Stimulated activated naive CD8-positive, alpha-beta T cell treated with anti-CD3 and anti-CD28 coated beads, Interleukin-15, amount 100 ng/mL, for 72 hours (primary cell): Measurements from ENCODE around the gene NRXN3.

Source experiments
- ATAC-seq: fragments of 150-1000 bp; cut with Tn5 transposase; 2 replicates; pipeline ENCODE4 v1.10.0; 2021; ENCODE audit warnings: mild to moderate bottlenecking, moderate library complexity
- DNase-seq, 2 donors: peaks; one replicate each; pipeline ENCODE4 v3.0.0; 2021 to 2022
- H3K27ac Mint-ChIP-seq, 2 donors: one replicate each; pipeline ENCODE4 v1.8.0; 2022; ENCODE audit warnings: mild to moderate bottlenecking in 2 of 2, mixed read lengths in 2 of 2, moderate library complexity in 2 of 2
- H3K27me3 Mint-ChIP-seq: one replicate; pipeline ENCODE4 v1.8.0; 2022; ENCODE audit warnings: mixed read lengths
- H3K4me1 Mint-ChIP-seq: one replicate; pipeline ENCODE4 v1.8.0; 2022; ENCODE audit warnings: mild to moderate bottlenecking, mixed read lengths
- H3K4me3 Mint-ChIP-seq, 2 donors: one replicate each; pipeline ENCODE4 v1.8.0; 2022; ENCODE audit warnings: mild to moderate bottlenecking in 2 of 2, mixed read lengths in 2 of 2, moderate library complexity in 1 of 2
- H3K9me3 Mint-ChIP-seq, 2 donors: one replicate each; pipeline ENCODE4 v1.8.0; 2022; ENCODE audit warnings: mixed read lengths in 2 of 2

The NRXN3 gene

GRCh38 chr14:79695307-79695706 lies 1525.1 kb downstream of the NRXN3 start:
- no peaks in the 10 kb centered on the region for H3K4me1 Mint-ChIP-seq
- H3K27ac Mint-ChIP-seq, result no peak overlapping the region
- DNase-seq, result no peak
- no peak for ATAC-seq
- no peak overlapping the region for H3K4me3 Mint-ChIP-seq
- no peaks in the 10 kb centered on the region for H3K9me3 Mint-ChIP-seq
- no peaks in the 10 kb centered on the region for H3K27me3 Mint-ChIP-seq

- peaks cover 0 to 4% of the 10 kb centered on the region in 2 donors for H3K9me3 Mint-ChIP-seq
- no peak for ATAC-seq
- no peaks in the 10 kb centered on the region for H3K4me1 Mint-ChIP-seq
- no peak overlapping the region for H3K4me3 Mint-ChIP-seq
- DNase-seq, result no peak
- no peak overlapping the region for H3K27ac Mint-ChIP-seq
- no peaks in the 10 kb centered on the region for H3K27me3 Mint-ChIP-seq
These were observed 1528.1 kb downstream of the NRXN3 start for GRCh38 chr14:79698298-79698711.

GRCh38 chr14:79699206-79699605 lies 1529.0 kb downstream of the NRXN3 start:
- H3K27ac Mint-ChIP-seq, result no peak overlapping the region
- H3K27me3 Mint-ChIP-seq, result no peaks in the 10 kb centered on the region
- no peak for DNase-seq
- ATAC-seq, result no peak
- peaks cover 0 to 4% of the 10 kb centered on the region in 2 donors for H3K9me3 Mint-ChIP-seq
- H3K4me1 Mint-ChIP-seq, result no peaks in the 10 kb centered on the region
- no peak overlapping the region for H3K4me3 Mint-ChIP-seq

- Mint-ChIP-seq H3K4me1 (no peaks in the 10 kb centered on the region), H3K4me3 (no peak overlapping the region), H3K27me3 (no peaks in the 10 kb centered on the region), H3K27ac (no peak overlapping the region), H3K9me3 (peaks cover 0 to 4% of the 10 kb centered on the region in 2 donors)
- DNase-seq (no peak), ATAC-seq (no peak)
These were observed 1531.2 kb downstream of the NRXN3 start for GRCh38 chr14:79701371-79701770.

- Mint-ChIP-seq H3K27me3 (no peaks in the 10 kb centered on the region), H3K4me3 (no peak overlapping the region), H3K27ac (no peak overlapping the region), H3K9me3 (peaks cover 4 to 6% of the 10 kb centered on the region in 2 donors), H3K4me1 (no peaks in the 10 kb centered on the region)
- ATAC-seq, result no peak
- DNase-seq, result no peak
These were observed 1532.0 kb downstream of the NRXN3 start for GRCh38 chr14:79702197-79702596.

GRCh38 chr14:79703209-79703608 lies 1533.0 kb downstream of the NRXN3 start:
- no peaks in the 10 kb centered on the region for H3K27me3 Mint-ChIP-seq
- no peak overlapping the region for H3K4me3 Mint-ChIP-seq
- ATAC-seq, result no peak
- no peak overlapping the region for H3K27ac Mint-ChIP-seq
- H3K4me1 Mint-ChIP-seq, result no peaks in the 10 kb centered on the region
- H3K9me3 Mint-ChIP-seq, result peaks cover 4 to 6% of the 10 kb centered on the region in 2 donors
- no peak for DNase-seq

- no peak overlapping the region for H3K27ac Mint-ChIP-seq
- no peaks in the 10 kb centered on the region for H3K4me1 Mint-ChIP-seq
- no peak overlapping the region for H3K4me3 Mint-ChIP-seq
- H3K9me3 Mint-ChIP-seq, result peaks cover 4 to 6% of the 10 kb centered on the region in 2 donors
- ATAC-seq (no peak), DNase-seq (no peak)
- H3K27me3 Mint-ChIP-seq, result no peaks in the 10 kb centered on the region
These were observed 1534.1 kb downstream of the NRXN3 start for GRCh38 chr14:79704041-79704807.

GRCh38 chr14:79705126-79705894 lies 1535.1 kb downstream of the NRXN3 start:
- no peaks in the 10 kb centered on the region for H3K27me3 Mint-ChIP-seq
- ATAC-seq (no peak), DNase-seq (no peak)
- H3K4me3 Mint-ChIP-seq, result no peak overlapping the region
- H3K9me3 Mint-ChIP-seq, result peaks cover 4 to 6% of the 10 kb centered on the region in 2 donors
- H3K4me1 Mint-ChIP-seq, result no peaks in the 10 kb centered on the region
- H3K27ac Mint-ChIP-seq, result no peak overlapping the region

- ATAC-seq (no peak), DNase-seq (no peak)
- Mint-ChIP-seq H3K4me1 (no peaks in the 10 kb centered on the region), H3K27ac (no peak overlapping the region), H3K9me3 (peaks cover 4 to 6% of the 10 kb centered on the region in 2 donors), H3K4me3 (no peak overlapping the region), H3K27me3 (no peaks in the 10 kb centered on the region)
These were observed 1536.2 kb downstream of the NRXN3 start for GRCh38 chr14:79706382-79706781.

GRCh38 chr14:79708426-79709388 lies 1538.5 kb downstream of the NRXN3 start:
- Mint-ChIP-seq H3K4me1 (no peaks in the 10 kb centered on the region), H3K9me3 (peaks cover 0 to 17% of the 10 kb centered on the region in 2 donors), H3K27ac (peak overlapping the region in 1 of 2 donors; percentile 6), H3K27me3 (no peaks in the 10 kb centered on the region), H3K4me3 (no peak overlapping the region)
- DNase-seq (no peak), ATAC-seq (no peak)

GRCh38 chr14:79709573-79709972 lies 1539.4 kb downstream of the NRXN3 start:
- ATAC-seq (no peak), DNase-seq (no peak)
- peaks cover 0 to 17% of the 10 kb centered on the region in 2 donors for H3K9me3 Mint-ChIP-seq
- no peaks in the 10 kb centered on the region for H3K27me3 Mint-ChIP-seq
- no peaks in the 10 kb centered on the region for H3K4me1 Mint-ChIP-seq
- H3K4me3 Mint-ChIP-seq, result no peak overlapping the region
- no peak overlapping the region for H3K27ac Mint-ChIP-seq

GRCh38 chr14:79712302-79712950 lies 1542.3 kb downstream of the NRXN3 start:
- no peak for DNase-seq
- Mint-ChIP-seq H3K27me3 (no peaks in the 10 kb centered on the region), H3K27ac (no peak overlapping the region), H3K9me3 (peaks cover 0 to 11% of the 10 kb centered on the region in 2 donors), H3K4me1 (no peaks in the 10 kb centered on the region), H3K4me3 (no peak overlapping the region)
- ATAC-seq, result no peak

GRCh38 chr14:79721399-79722084 lies 1551.4 kb downstream of the NRXN3 start:
- Mint-ChIP-seq H3K4me3 (no peak overlapping the region), H3K27ac (no peak overlapping the region), H3K9me3 (peaks cover 0 to 28% of the 10 kb centered on the region in 2 donors), H3K4me1 (no peaks in the 10 kb centered on the region), H3K27me3 (no peaks in the 10 kb centered on the region)
- no peak for ATAC-seq
- no peak for DNase-seq

- no peaks in the 10 kb centered on the region for H3K4me1 Mint-ChIP-seq
- H3K27me3 Mint-ChIP-seq, result no peaks in the 10 kb centered on the region
- H3K27ac Mint-ChIP-seq, result no peak overlapping the region
- no peak overlapping the region for H3K4me3 Mint-ChIP-seq
- DNase-seq (no peak), ATAC-seq (peak; percentile 69)
- H3K9me3 Mint-ChIP-seq, result peaks cover 0 to 28% of the 10 kb centered on the region in 2 donors
These were observed 1555.0 kb downstream of the NRXN3 start for GRCh38 chr14:79724934-79725717.
